ENCODE measurements around the gene APC2.
A peak's percentile ranks its signal among the peaks of the same experiment; 100 is the strongest.
"Not testable (repeated sequence)": the region's sequence is repeated elsewhere in the genome, so short reads cannot be mapped to it uniquely, and the experiment has no call there.

Gene APC2

GRCh38 chr19:1428738-1429391 lies 21.1 kb upstream of the APC2 start:
- no peak for DNase-seq (ENCODE audit: low spot score)

DNA sequence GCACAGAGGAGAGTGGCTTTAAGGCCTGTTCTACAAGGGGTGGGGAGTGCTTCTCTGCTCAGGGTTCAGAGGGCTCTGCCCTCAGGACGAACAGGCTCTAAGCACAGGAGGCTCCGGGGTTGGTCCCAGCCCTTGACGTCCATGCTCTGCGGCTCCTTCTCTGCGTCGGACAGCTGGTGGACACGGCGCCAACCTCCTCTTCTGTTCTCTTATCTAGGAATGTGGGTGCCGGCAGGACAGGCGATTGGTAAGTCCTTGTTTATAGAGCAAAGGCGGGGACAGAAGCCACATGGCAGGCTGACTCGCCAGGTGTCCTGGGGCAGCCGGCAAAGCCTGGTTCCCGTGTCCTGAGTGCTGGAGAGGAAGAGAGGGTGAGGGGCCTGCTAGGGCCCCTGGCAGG lies 20.2 kb upstream of the APC2 start:
- no peak for FAIRE-seq

More at GRCh38 chr19:1428738-1429391, 21.1 kb upstream of the APC2 start:
- no peak for FAIRE-seq

GRCh38 chr19:1430246-1430645 lies 19.7 kb upstream of the APC2 start:
- DNase-seq (ENCODE audit: low spot score): no peak
- no peak for FAIRE-seq

More for the DNA sequence above, 20.2 kb upstream of the APC2 start:
- no peak for DNase-seq (ENCODE audit: low spot score)

DNA sequence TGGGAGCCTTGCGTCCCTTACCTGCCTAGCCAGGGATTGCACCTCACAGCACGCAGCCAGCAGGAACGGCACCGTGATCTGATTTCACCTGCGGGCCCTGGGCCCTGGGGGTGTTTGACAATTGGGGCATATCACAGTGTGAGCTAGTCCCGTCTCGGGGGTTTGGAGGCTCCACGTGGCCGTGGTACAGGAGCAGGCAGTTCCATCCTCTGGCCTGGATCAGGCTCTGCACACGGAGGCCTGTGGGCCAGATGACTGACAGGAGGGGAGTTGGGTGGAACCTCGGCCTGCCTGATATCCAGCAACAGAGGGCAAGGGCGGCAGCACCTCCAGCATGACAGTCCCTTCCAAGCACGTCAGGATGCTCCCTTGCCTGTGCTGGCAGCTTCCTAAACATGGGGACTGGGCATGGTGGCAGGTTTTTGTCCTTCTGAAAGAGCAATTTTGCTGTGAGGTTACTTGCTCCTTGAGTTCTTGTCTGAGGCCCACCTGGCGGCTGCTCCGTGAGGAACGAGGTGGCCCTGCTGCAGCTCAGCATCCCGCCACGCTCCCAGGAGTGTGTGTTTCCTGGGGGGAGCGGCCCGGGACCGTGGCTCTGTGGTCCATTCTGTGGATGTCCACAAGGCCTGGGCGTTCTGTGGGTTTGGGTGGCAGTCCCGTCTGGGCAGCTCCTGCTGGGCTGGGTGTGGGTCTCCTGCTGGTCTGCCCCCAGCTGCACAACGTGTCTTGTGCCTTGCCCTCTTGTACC lies 18.0 kb upstream of the APC2 start:
- DNase-seq (ENCODE audit: low spot score) (no peak), FAIRE-seq (no peak)

GRCh38 chr19:1432507-1432887 lies 17.4 kb upstream of the APC2 start:
- DNase-seq (ENCODE audit: low spot score): no peak

GRCh38 chr19:1433119-1434039 lies 16.5 kb upstream of the APC2 start:
- no peak for FAIRE-seq

More at GRCh38 chr19:1432507-1432887, 17.4 kb upstream of the APC2 start:
- FAIRE-seq: no peak

DNA sequence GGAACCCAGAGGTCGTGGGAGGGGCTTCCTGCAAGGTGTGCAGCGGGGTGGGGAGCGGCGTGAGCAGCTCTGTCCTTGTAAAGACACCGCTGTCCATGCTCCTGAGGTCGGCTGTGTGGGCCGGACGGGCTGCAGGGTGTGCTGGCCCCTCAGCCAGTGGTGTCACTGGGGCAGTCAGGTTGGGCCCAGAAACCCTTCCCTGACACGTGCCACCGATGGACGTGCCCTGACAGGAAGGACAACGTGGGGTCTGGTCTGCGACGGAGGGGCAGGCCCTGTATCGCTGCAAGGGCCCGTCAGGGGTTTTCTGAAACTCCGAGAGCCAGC lies 15.9 kb upstream of the APC2 start:
- DNase-seq (ENCODE audit: low spot score) (no peak), FAIRE-seq (no peak)

More at GRCh38 chr19:1433119-1434039, 16.5 kb upstream of the APC2 start:
- DNase-seq (ENCODE audit: low spot score): no peak

DNA sequence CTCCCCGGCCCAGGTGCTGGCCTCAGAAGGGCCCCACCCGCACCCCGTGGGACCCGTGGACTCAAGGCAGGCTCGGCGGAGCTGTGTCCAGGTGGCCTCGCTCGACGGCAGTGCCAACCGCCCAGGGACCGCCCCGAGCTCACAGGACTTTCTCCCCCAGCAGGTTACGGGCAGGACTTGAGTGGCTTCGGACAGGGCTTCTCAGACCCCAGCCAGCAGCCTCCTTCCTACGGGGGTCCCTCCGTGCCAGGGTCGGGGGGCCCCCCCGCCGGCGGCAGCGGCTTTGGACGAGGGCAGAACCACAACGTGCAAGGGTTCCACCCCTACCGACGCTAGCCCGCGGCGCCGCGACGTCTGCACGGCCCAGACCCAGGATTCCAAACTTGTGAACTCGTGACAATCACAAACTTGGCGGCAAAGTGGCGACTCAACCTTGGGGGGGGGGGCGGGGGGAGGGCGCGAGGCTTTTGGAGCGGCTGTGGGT lies 15.3 kb upstream of the APC2 start:
- DNase-seq (ENCODE audit: low spot score) (no peak), FAIRE-seq (no peak)

DNA sequence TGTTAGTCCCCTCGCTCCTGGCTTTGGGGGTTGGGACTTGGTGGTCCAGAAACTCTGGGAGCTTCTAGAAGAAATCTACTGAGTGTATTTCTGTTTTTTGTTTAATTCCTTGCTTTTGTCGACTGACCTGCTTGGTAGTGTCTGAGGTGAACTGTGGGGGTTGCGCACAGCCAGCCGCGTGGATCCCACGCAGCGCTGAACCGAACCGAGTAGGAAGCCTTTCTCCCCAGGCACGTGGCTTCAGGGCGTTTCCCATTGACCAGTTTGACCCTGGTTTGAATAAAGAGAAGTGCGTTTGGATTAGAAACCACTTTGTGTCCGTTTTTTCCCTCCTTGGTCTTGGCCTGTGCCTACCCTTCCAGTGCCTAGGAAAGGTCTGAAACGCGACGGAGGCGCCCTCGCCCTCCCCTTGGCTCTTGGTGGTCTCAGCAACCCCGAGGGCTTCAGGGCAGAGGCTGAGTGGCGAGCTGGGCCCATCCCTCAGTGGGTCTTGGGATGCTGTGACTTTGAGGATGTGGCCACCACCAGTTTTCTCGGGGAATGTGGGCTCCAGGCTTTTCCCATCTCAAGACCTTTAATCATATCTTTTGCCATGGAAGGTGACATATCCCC lies 14.4 kb upstream of the APC2 start:
- no peak for FAIRE-seq
- DNase-seq (ENCODE audit: low spot score): no peak

DNA sequence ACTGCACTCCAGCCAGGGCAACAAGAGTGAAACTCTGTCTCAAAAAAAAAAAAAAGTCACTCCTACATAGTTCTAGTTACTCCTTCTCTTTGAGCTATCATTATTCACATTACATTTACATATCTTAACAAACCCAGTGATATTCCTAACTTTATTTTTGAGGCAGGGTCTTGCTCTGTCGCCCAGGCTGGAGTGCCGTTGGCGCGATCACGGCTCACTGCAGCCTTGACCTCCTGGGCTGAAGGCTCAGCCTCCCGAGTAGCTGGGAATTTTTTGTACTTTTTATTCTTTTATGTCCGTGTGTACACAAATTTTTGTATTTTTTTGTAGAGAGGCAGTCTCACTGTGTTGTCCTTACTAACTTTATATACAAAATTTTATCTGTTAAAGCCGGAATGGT lies 12.3 kb upstream of the APC2 start:
- no peak for DNase-seq (ENCODE audit: low spot score)
- FAIRE-seq: no peak

GRCh38 chr19:1438035-1438932 lies 11.6 kb upstream of the APC2 start, which contains the start of gene RPS15:
Gene RPS15 (plus strand): TSS chr19:1438396. CDS start chr19:1438426, 30 bp downstream.
- FAIRE-seq (peak; percentile 74), DNase-seq (ENCODE audit: low spot score) (peak; percentile 88)

- DNase-seq (ENCODE audit: low spot score) (no peak), FAIRE-seq (no peak)
Observed at GRCh38 chr19:1438933-1439354, 11.0 kb upstream of the APC2 start.

GRCh38 chr19:1439525-1440417 lies 10.2 kb upstream of the APC2 start:
- DNase-seq (ENCODE audit: low spot score): not testable (repeated sequence)
- peak; percentile 79 for FAIRE-seq

DNA sequence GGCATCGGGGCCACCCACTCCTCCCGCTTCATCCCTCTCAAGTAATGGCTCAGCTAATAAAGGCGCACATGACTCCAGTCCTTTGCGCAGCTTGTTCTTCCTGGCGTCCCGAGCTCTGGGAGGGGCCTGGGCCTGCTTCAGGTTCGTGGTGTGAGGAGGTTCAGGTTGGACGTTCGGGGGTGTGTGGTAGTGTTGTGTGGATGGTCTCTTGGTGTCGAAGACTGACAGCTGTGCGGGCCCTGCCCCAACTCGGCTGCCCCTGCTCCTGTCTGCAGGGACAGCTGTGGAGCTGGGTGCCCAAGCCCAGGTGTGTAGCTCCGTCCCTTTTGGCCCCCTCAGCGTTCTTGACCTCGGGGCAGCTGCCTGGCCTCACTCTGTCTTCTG lies 9.5 kb upstream of the APC2 start:
- FAIRE-seq (no peak), DNase-seq (ENCODE audit: low spot score) (no peak)

DNA sequence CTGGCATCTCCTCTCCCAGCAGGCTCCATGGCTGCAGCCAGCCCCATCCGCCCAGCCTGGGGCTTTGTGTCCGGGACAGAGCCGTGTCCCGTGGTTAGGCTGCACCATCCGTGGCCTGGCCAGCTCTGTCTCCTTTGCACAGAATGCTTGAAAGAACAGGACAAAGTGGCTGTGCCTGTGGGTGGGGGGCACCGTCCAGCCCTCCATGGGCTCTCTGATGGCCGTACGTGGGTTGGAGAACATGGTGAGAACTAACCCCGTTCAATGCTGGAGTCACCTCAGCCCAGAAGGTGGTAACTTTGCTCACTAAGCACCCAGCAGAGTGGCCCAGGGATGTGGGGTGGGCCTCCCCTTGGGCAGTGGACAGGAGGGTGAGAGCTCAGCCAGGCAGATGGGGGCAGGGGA lies 8.9 kb upstream of the APC2 start:
- no peak for FAIRE-seq
- no peak for DNase-seq (ENCODE audit: low spot score)

- no peak for DNase-seq (ENCODE audit: low spot score)
- FAIRE-seq: no peak
Observed at GRCh38 chr19:1441677-1442438, 8.1 kb upstream of the APC2 start.

DNA sequence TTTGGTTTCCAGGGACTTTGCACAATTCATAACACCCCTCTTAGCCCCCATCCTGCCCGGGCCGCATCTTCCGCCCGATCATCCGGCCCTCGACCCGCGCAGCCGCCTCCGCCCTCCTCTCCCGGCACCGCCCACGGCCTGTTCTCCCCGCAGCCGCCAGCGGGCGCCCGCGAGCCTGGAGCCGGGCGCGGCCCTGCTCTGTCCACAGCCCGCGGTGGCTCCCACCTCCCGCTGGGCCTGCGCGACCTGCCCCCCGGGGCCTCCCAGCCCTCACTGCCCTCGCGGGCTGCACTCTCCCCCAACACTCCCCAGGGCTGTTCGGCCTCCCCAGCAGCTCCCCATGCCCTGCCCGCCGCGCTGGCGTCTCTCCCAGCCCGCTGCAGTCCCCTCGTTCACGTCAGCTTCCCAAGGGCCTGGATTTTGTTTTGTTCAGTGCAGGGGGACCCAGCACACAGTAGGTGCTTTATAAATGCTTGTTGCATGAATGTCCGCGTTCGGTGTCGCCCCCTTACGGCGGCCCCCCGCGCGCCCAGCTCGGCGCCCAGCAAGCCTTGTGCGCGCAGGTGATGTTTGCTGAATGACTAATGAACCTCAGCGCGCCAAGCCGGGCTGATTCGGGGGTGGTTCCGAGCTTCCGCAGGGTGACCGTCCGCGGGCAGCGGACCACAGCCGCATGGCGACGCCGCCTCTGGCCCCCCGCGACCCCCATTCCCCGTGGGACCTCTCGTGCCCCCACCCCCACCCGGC lies 4.6 kb upstream of the APC2 start:
- FAIRE-seq (no peak), DNase-seq (ENCODE audit: low spot score) (peak; percentile 84)

All from urothelium cell line (cell line).